Brain microvascular endothelial cell (primary cell): ENCODE results near the gene MTG2.

ENCODE experiments used
- DNase-seq: peaks from one replicate; pipeline ENCODE4 v3.0.0-alpha.2; 2020
- H3K27ac ChIP-seq: fragments of 250-450 bp; sonication (Bioruptor Pico); 2 replicates; pipeline ENCODE4 v1.5.1; 2020; ENCODE audit warnings: mild to moderate bottlenecking, moderate library complexity
- H3K27me3 ChIP-seq: fragments of 250-450 bp; sonication (Bioruptor Pico); replicated peaks from 2 replicates; pipeline ENCODE4 v1.5.1; 2020; ENCODE audit warnings: mild to moderate bottlenecking
- H3K36me3 ChIP-seq: fragments of 250-450 bp; sonication (Bioruptor Pico); replicated peaks from 2 replicates; pipeline ENCODE4 v1.5.1; 2020; ENCODE audit warnings: mild to moderate bottlenecking
- H3K4me3 ChIP-seq: 2 replicates; pipeline ENCODE4 v1.5.1; 2011; ENCODE audit warnings: low read depth, mild to moderate bottlenecking, control low read depth, low read length, moderate library complexity
- in situ Hi-C: cut with HindIII; loops from 2 replicates; pipeline ENCODE4 v1.10.0; 2017; ENCODE audit warnings: low sequenced_read_pairs, low pct_ligation_motif_present
- TF ChIP-seq, protein P1 (sequence below): IDR thresholded peaks from 2 replicates; pipeline ENCODE4 v1.5.1; 2011; ENCODE audit warnings: low read depth, mild to moderate bottlenecking, moderate library complexity, low read length, control low read depth, inconsistent platforms; ENCODE audit errors: missing control alignments

Gene MTG2

DNA sequence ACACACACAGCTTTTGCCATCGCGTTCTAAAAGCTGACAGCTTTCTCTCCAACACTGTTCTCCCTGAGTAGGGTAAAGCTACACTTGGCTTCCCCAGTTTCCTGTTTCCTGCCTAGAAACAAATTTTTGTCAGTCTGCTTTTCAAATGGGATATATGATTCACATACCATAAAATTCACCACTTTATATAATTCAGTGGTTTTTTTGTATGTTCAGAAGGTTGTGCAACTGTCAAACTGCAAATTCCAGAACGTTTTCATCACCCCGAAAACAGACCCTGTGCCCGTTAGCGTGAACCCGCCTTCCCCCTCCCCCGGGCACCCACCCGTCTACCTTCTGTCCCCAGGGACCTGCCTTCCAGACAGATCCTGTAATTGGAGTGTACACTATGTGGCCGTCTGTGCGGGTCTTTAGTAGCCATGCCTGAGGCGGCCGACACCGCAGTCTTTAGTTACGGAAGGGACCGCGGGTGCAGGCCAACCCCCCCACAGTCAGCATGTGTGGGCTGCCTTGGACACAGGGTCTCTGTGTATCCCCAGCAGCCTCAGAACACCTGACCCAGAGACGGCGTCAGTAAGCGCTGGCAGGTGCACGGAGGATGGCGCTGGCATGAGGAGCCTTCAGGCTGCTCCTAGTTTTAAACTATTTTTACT lies 20.7 kb downstream of the MTG2 start:
- DNase-seq: no peak
- TF ChIP-seq, protein P1, sequence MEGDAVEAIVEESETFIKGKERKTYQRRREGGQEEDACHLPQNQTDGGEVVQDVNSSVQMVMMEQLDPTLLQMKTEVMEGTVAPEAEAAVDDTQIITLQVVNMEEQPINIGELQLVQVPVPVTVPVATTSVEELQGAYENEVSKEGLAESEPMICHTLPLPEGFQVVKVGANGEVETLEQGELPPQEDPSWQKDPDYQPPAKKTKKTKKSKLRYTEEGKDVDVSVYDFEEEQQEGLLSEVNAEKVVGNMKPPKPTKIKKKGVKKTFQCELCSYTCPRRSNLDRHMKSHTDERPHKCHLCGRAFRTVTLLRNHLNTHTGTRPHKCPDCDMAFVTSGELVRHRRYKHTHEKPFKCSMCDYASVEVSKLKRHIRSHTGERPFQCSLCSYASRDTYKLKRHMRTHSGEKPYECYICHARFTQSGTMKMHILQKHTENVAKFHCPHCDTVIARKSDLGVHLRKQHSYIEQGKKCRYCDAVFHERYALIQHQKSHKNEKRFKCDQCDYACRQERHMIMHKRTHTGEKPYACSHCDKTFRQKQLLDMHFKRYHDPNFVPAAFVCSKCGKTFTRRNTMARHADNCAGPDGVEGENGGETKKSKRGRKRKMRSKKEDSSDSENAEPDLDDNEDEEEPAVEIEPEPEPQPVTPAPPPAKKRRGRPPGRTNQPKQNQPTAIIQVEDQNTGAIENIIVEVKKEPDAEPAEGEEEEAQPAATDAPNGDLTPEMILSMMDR: no peak
- no peak overlapping the region for H3K27ac ChIP-seq
- peaks cover 23% of the 10 kb centered on the region for H3K36me3 ChIP-seq
- H3K27me3 ChIP-seq: no peaks in the 10 kb centered on the region
- in situ Hi-C loops: no loop called here
- no peak overlapping the region for H3K4me3 ChIP-seq

- Histone ChIP-seq H3K27ac (no peak overlapping the region), H3K4me3 (no peak overlapping the region), H3K27me3 (peaks cover 12% of the 10 kb centered on the region), H3K36me3 (peaks cover 10% of the 10 kb centered on the region)
- TF ChIP-seq, protein P1: no peak
- no peak for DNase-seq
- in situ Hi-C loops: no loop called here
Measured at GRCh38 chr20:62205618-62206387, 23.0 kb downstream of the MTG2 start.

DNA sequence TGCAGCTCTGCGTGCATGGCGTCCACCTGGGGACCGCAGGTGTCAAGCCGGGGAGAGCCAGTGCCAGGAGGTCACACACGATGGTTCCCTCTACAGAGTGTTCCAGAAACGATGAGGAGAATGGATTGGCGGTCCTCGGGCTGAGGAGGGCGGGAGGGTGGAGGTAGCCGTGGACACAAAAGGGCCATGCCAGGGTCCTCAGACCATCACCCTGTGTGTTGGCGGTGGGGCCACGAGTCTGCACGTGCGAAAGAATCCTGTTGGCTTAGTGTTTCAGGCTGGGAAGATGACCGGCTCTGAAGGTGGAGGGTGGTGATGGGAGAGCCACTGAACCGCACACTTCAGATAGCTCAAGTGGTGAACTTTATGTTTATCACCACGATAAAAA lies 23.6 kb downstream of the MTG2 start:
- H3K4me3 ChIP-seq: no peak overlapping the region
- peaks cover 4% of the 10 kb centered on the region for H3K36me3 ChIP-seq
- TF ChIP-seq, protein P1: no peak
- H3K27me3 ChIP-seq: peaks cover 16% of the 10 kb centered on the region
- DNase-seq: no peak
- no peak overlapping the region for H3K27ac ChIP-seq
- in situ Hi-C loops: no loop called here

DNA sequence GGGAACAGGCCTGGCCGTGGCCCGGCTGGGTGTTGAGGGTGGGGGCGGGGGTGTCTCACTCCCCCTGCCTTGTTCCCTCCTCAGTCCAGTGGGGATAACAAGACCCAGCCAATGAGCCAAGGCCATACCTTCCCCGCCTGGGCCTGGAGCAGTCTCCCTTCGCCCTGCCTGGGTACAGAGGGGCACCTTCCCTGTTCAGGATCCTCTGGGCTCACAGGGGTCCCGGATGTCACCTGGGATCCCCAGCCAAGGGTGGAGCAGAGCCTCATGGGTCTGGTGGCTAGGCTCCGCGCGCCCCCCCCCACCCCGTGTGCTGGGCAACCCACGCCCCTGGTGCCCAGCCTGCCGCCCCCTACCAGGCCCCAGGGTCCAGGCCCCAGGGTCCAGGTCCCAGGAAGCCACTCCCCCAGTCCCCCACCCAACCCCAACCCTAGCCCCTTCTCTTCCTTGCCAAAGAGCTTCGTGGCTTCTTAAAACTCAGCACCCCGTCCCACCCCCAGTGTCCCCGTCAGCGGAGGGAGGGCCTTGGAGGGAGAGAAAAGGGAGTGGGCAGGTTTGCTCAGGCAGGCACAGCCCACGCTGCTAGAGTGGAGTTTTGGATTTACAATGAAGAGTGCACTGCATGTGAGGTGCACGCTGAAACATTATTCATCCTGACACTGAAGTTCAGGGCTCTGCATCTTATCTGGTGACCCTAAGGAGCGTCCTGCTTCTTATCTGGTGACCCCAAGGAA lies 25.4 kb downstream of the MTG2 start:
- in situ Hi-C loops: no loop called here
- TF ChIP-seq, protein P1: no peak
- H3K36me3 ChIP-seq: no peaks in the 10 kb centered on the region
- no peak for DNase-seq
- H3K4me3 ChIP-seq: no peak overlapping the region
- H3K27me3 ChIP-seq: peaks cover 22% of the 10 kb centered on the region
- H3K27ac ChIP-seq: no peak overlapping the region

- Histone ChIP-seq H3K27ac (no peak overlapping the region), H3K27me3 (peaks cover 22% of the 10 kb centered on the region), H3K36me3 (no peaks in the 10 kb centered on the region), H3K4me3 (no peak overlapping the region)
- in situ Hi-C loops: no loop called here
- TF ChIP-seq, protein P1: peak; percentile 14
- DNase-seq: no peak
Measured at GRCh38 chr20:62208795-62209755, 26.2 kb downstream of the MTG2 start.
